ENCODE results near the gene LMO3.

Gene LMO3

GRCh38 chr12:16594797-16595196, 11.2 kb downstream of the LMO3 start:
- Histone ChIP-seq H3K36me3 (ENCODE audit: control insufficient read depth, insufficient read depth, low read length) (no peaks in the 10 kb centered on the region), H3K4me3 (ENCODE audit: low read depth, low read length) (no peak overlapping the region)

GRCh38 chr12:16593546-16593945, 12.4 kb downstream of the LMO3 start:
- Histone ChIP-seq H3K27me3 (ENCODE audit: control insufficient read depth, insufficient read depth, low read length) (no peaks in the 10 kb centered on the region), H3K9me3 (ENCODE audit: control insufficient read depth, insufficient read depth, low read length) (no peaks in the 10 kb centered on the region)

More at GRCh38 chr12:16594797-16595196, 11.2 kb downstream of the LMO3 start:
- no peaks in the 10 kb centered on the region for H3K27me3 ChIP-seq (ENCODE audit: control insufficient read depth, insufficient read depth, low read length)
- no peaks in the 10 kb centered on the region for H3K9me3 ChIP-seq (ENCODE audit: control insufficient read depth, insufficient read depth, low read length)
- H3K9ac ChIP-seq (ENCODE audit: low read depth, low read length) = no peak overlapping the region
- no peaks in the 10 kb centered on the region for H3K4me1 ChIP-seq (ENCODE audit: control insufficient read depth, insufficient read depth, low read length)

GRCh38 chr12:16590645-16591044, 15.3 kb downstream of the LMO3 start:
- Histone ChIP-seq H3K36me3 (ENCODE audit: control insufficient read depth, insufficient read depth, low read length) (no peaks in the 10 kb centered on the region), H3K9me3 (ENCODE audit: control insufficient read depth, insufficient read depth, low read length) (no peaks in the 10 kb centered on the region), H3K27me3 (ENCODE audit: control insufficient read depth, insufficient read depth, low read length) (no peaks in the 10 kb centered on the region), H3K4me3 (ENCODE audit: low read depth, low read length) (no peak overlapping the region), H3K9ac (ENCODE audit: low read depth, low read length) (no peak overlapping the region), H3K4me1 (ENCODE audit: control insufficient read depth, insufficient read depth, low read length) (no peaks in the 10 kb centered on the region)

More at GRCh38 chr12:16593546-16593945, 12.4 kb downstream of the LMO3 start:
- H3K9ac ChIP-seq (ENCODE audit: low read depth, low read length) = no peak overlapping the region
- no peak overlapping the region for H3K4me3 ChIP-seq (ENCODE audit: low read depth, low read length)
- no peaks in the 10 kb centered on the region for H3K36me3 ChIP-seq (ENCODE audit: control insufficient read depth, insufficient read depth, low read length)
- no peaks in the 10 kb centered on the region for H3K4me1 ChIP-seq (ENCODE audit: control insufficient read depth, insufficient read depth, low read length)

DNA sequence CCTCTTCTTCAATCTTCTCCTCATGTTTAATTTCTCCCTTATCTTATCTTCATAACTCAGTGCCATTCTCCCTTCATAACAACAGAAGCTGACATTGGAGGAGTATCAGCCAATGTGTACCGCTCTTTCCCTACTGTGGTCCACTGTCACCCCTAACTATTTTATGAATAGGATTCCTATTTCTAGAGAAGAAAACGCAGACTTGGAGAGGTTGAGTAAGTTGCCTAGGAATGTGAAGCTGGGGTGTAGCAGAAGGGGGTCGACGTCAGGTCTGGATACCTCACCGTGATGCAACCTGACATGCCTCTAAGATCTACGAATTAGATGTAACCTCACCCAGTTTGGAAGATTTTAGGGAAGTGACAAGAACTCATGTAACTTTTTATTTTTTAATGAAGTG, 17.1 kb downstream of the LMO3 start:
- H3K36me3 ChIP-seq (ENCODE audit: control insufficient read depth, insufficient read depth, low read length) = no peaks in the 10 kb centered on the region
- H3K9me3 ChIP-seq (ENCODE audit: control insufficient read depth, insufficient read depth, low read length) = no peaks in the 10 kb centered on the region
- H3K4me3 ChIP-seq (ENCODE audit: low read depth, low read length) = no peak overlapping the region
- no peaks in the 10 kb centered on the region for H3K4me1 ChIP-seq (ENCODE audit: control insufficient read depth, insufficient read depth, low read length)
- H3K27me3 ChIP-seq (ENCODE audit: control insufficient read depth, insufficient read depth, low read length) = no peaks in the 10 kb centered on the region
- H3K9ac ChIP-seq (ENCODE audit: low read depth, low read length) = no peak overlapping the region

DNA sequence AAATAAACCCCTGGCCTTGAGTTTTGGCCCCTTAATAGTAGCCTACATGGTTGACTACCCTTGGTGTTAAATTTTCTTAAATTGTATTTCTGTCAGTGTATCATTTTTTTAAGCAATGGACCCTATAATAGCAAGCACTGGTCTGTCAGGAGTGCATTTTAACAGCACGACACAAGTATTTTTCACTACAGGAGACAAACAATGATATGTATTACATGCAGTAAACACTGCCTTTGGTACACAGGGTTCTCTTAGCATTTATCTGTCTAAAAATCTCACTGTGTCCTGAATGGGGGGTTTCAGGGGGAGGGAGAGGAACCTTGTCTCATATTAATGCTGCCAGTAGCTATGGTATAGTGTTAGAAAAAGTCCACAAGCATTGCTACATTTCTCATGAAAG, 18.4 kb downstream of the LMO3 start:
- Histone ChIP-seq H3K4me1 (ENCODE audit: control insufficient read depth, insufficient read depth, low read length) (no peaks in the 10 kb centered on the region), H3K9ac (ENCODE audit: low read depth, low read length) (no peak overlapping the region), H3K27me3 (ENCODE audit: control insufficient read depth, insufficient read depth, low read length) (no peaks in the 10 kb centered on the region), H3K4me3 (ENCODE audit: low read depth, low read length) (no peak overlapping the region), H3K36me3 (ENCODE audit: control insufficient read depth, insufficient read depth, low read length) (no peaks in the 10 kb centered on the region), H3K9me3 (ENCODE audit: control insufficient read depth, insufficient read depth, low read length) (no peaks in the 10 kb centered on the region)

GRCh38 chr12:16587110-16587453, 18.9 kb downstream of the LMO3 start:
- H3K36me3 ChIP-seq (ENCODE audit: control insufficient read depth, insufficient read depth, low read length) = no peaks in the 10 kb centered on the region
- H3K4me3 ChIP-seq (ENCODE audit: low read depth, low read length) = no peak overlapping the region
- H3K4me1 ChIP-seq (ENCODE audit: control insufficient read depth, insufficient read depth, low read length) = no peaks in the 10 kb centered on the region
- no peaks in the 10 kb centered on the region for H3K27me3 ChIP-seq (ENCODE audit: control insufficient read depth, insufficient read depth, low read length)
- no peaks in the 10 kb centered on the region for H3K9me3 ChIP-seq (ENCODE audit: control insufficient read depth, insufficient read depth, low read length)
- H3K9ac ChIP-seq (ENCODE audit: low read depth, low read length) = no peak overlapping the region

DNA sequence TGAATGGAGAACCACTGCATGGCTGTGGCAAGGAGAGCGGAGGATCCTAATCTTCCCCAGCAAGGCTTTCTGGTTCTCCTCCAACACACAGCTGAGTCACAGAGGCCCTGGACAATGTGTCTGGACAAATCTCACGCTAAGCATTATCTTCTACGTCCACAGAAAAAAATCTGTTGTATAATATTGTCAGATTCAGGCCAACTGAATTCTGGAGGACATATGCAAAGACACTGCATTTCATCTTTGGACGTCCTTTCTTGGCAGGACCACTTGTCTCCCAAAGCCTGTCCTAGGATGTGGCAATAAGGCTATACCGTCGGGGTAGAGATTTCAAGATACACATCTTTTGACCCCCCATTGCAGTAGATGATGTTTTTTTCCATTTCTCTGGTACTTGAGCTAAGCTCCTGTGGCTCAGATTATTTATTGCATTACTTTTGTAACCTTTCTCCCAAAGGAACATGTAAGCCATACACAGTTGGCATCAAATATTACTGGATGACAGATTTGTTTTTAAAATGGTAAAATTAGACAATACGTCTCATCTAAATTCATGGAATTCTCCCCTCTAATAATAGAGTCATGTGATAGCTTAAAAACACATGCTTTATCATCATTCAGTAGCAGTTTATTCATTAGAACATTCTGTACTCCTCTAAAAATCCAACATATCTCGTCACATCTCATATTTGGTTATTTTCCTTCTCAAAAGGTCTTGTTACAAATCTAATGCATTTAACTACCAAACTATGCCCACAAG, 19.4 kb downstream of the LMO3 start:
- Histone ChIP-seq H3K4me3 (ENCODE audit: low read depth, low read length) (no peak overlapping the region), H3K9me3 (ENCODE audit: control insufficient read depth, insufficient read depth, low read length) (no peaks in the 10 kb centered on the region)

DNA sequence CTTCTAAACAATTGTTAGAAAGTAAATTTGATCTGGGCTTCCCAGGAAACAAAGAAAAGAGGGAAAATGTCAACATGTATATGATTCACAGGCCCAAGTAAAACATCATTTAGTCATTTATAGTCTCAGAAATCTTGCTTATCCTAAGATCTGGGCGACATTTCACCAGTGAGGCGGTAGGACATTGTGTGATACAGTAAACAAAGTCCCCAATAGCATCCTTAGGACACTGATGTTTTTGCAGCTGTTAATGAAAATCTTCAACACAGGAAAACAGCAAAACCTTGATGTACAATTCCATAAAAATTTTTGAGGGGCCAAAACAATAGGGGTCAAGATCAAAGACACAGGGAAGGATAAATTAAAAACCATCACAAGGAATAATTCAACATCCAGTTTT, 20.2 kb downstream of the LMO3 start:
- Histone ChIP-seq H3K36me3 (ENCODE audit: control insufficient read depth, insufficient read depth, low read length) (no peaks in the 10 kb centered on the region), H3K4me3 (ENCODE audit: low read depth, low read length) (no peak overlapping the region), H3K4me1 (ENCODE audit: control insufficient read depth, insufficient read depth, low read length) (no peaks in the 10 kb centered on the region), H3K9me3 (ENCODE audit: control insufficient read depth, insufficient read depth, low read length) (no peaks in the 10 kb centered on the region), H3K27me3 (ENCODE audit: control insufficient read depth, insufficient read depth, low read length) (no peaks in the 10 kb centered on the region), H3K9ac (ENCODE audit: low read depth, low read length) (no peak overlapping the region)

More for the DNA sequence above, 19.4 kb downstream of the LMO3 start:
- Histone ChIP-seq H3K9ac (ENCODE audit: low read depth, low read length) (no peak overlapping the region), H3K36me3 (ENCODE audit: control insufficient read depth, insufficient read depth, low read length) (no peaks in the 10 kb centered on the region), H3K27me3 (ENCODE audit: control insufficient read depth, insufficient read depth, low read length) (no peaks in the 10 kb centered on the region), H3K4me1 (ENCODE audit: control insufficient read depth, insufficient read depth, low read length) (no peaks in the 10 kb centered on the region)

DNA sequence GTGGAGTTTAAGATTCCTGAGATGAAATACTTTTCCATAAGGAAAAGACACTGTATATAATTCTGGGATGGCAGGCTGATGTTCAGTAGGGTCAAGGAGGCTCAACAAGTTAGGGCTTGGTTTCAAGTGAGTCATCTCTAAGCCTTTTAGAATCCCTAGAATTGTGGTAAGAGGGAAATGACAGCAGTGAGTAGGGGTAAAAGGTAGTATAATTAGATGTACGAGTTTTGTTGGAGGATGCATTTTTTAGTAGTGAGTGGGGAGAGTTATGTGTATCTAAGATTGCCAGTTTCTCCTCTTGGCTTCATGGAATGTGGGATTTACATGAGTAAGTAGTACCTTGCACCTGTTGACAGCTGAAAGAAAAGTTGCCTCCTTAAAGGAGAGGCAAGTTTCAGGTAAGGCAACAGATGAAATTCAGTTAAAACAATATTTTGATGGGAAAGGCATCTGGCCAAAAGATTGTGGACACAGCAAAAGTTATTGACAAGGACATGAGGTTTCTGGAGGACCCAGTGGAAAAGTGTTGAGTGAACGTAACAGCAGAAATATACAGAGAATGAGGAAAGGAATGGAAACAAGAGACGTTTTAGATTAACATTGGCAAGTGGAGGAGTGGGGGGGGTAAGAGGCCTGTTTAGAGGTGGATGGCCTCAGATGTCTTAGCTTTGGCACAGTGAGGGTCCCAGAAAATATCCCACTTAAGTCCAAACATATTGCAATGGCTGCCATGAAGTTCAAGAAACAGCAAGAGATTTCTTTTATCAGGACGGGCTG, 21.8 kb downstream of the LMO3 start:
- H3K4me1 ChIP-seq (ENCODE audit: control insufficient read depth, insufficient read depth, low read length) = no peaks in the 10 kb centered on the region
- no peaks in the 10 kb centered on the region for H3K36me3 ChIP-seq (ENCODE audit: control insufficient read depth, insufficient read depth, low read length)
- no peak overlapping the region for H3K4me3 ChIP-seq (ENCODE audit: low read depth, low read length)

DNA sequence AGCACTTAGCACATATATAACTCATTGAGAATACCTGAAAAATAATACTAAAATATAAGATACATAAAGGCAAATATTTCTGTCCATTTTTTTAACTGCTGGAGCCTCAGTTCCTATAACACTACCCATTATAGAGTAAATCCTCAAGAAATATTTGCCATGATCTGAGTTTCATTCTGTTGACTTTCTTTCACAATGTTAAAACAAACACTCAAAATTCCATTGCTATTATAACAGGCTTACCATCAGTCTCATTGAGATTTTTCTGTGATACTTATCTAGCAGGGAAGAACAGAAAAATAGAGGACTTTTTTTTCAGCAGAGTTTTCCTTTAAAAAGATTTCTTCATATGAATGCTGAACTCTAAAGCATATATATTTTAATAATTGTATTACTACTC, 24.5 kb downstream of the LMO3 start:
- H3K4me3 ChIP-seq (ENCODE audit: low read depth, low read length) = no peak overlapping the region
- no peaks in the 10 kb centered on the region for H3K9me3 ChIP-seq (ENCODE audit: control insufficient read depth, insufficient read depth, low read length)
- no peaks in the 10 kb centered on the region for H3K36me3 ChIP-seq (ENCODE audit: control insufficient read depth, insufficient read depth, low read length)
- no peaks in the 10 kb centered on the region for H3K4me1 ChIP-seq (ENCODE audit: control insufficient read depth, insufficient read depth, low read length)
- no peak overlapping the region for H3K9ac ChIP-seq (ENCODE audit: low read depth, low read length)
- no peaks in the 10 kb centered on the region for H3K27me3 ChIP-seq (ENCODE audit: control insufficient read depth, insufficient read depth, low read length)

More for the DNA sequence above, 21.8 kb downstream of the LMO3 start:
- H3K27me3 ChIP-seq (ENCODE audit: control insufficient read depth, insufficient read depth, low read length) = no peaks in the 10 kb centered on the region
- no peak overlapping the region for H3K9ac ChIP-seq (ENCODE audit: low read depth, low read length)
- H3K9me3 ChIP-seq (ENCODE audit: control insufficient read depth, insufficient read depth, low read length) = no peaks in the 10 kb centered on the region

DNA sequence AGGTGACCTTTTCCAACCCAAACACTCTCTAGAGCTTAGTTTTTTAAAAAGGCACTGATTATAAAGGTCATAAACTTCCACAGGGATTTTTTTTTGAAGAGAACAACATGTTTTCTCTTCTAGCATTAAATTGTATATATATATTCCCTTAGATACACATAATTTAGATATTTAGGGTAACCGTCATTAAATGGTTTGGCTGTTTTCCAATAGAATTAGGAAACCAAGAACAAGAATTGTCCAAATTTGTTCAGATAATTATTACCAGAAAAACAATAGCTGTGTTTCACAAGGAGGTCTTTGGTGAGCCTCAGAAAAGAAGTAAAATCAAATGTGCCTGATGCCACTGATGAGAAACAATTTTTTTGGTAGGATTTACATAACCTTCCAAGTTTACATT, 26.9 kb downstream of the LMO3 start:
- no peak overlapping the region for H3K9ac ChIP-seq (ENCODE audit: low read depth, low read length)
- H3K4me3 ChIP-seq (ENCODE audit: low read depth, low read length) = no peak overlapping the region
- H3K36me3 ChIP-seq (ENCODE audit: control insufficient read depth, insufficient read depth, low read length) = no peaks in the 10 kb centered on the region
- H3K27me3 ChIP-seq (ENCODE audit: control insufficient read depth, insufficient read depth, low read length) = no peaks in the 10 kb centered on the region
- H3K4me1 ChIP-seq (ENCODE audit: control insufficient read depth, insufficient read depth, low read length) = no peaks in the 10 kb centered on the region
- H3K9me3 ChIP-seq (ENCODE audit: control insufficient read depth, insufficient read depth, low read length) = no peaks in the 10 kb centered on the region
